Stimulated activated CD8-positive, alpha-beta memory T cell treated with anti-CD3 and anti-CD28 coated beads, Interleukin-2, amount 100 ng/mL, for 1 hour (primary cell): Measurements from ENCODE around the gene PHF21B.

ENCODE experiments used
- DNase-seq, 2 donors: peaks; one replicate each; pipeline ENCODE4 v3.0.0-alpha.2; 2020; ENCODE audit warnings: low read depth in 2 of 2

PHF21B gene

GRCh38 chr22:45014654-45015053 is 4.8 kb upstream of the PHF21B start:
- no peak for DNase-seq

GRCh38 chr22:45013138-45013537 is 3.3 kb upstream of the PHF21B start:
- no peak for DNase-seq

- no peak for DNase-seq
Measured at GRCh38 chr22:45010532-45010900, 711 bp upstream of the PHF21B start.

- no peak for DNase-seq
Measured at GRCh38 chr22:45008751-45009605, 827 bp downstream of the PHF21B start.

GRCh38 chr22:45008186-45008681 is 1.6 kb downstream of the PHF21B start:
- DNase-seq: no peak

GRCh38 chr22:45007391-45008185 is 2.2 kb downstream of the PHF21B start:
- DNase-seq: no peak

- no peak for DNase-seq
Measured at GRCh38 chr22:45006964-45007390, 2.8 kb downstream of the PHF21B start.

GRCh38 chr22:45006111-45006963 is 3.5 kb downstream of the PHF21B start:
- DNase-seq: no peak

GRCh38 chr22:45001653-45002052 is 8.2 kb downstream of the PHF21B start:
- no peak for DNase-seq

- no peak for DNase-seq
Measured at GRCh38 chr22:45000330-45000729, 9.5 kb downstream of the PHF21B start.

- no peak for DNase-seq
Measured at GRCh38 chr22:44999687-45000086, 10.1 kb downstream of the PHF21B start.

- DNase-seq: no peak
Measured at GRCh38 chr22:44999231-44999630, 10.6 kb downstream of the PHF21B start.

GRCh38 chr22:44998296-44998695 is 11.5 kb downstream of the PHF21B start:
- no peak for DNase-seq

GRCh38 chr22:44997060-44997459 is 12.7 kb downstream of the PHF21B start:
- DNase-seq: no peak

- DNase-seq: no peak
Measured at GRCh38 chr22:44996648-44997047, 13.2 kb downstream of the PHF21B start.

GRCh38 chr22:44996120-44996519 is 13.7 kb downstream of the PHF21B start:
- no peak for DNase-seq

GRCh38 chr22:44995715-44996114 is 14.1 kb downstream of the PHF21B start:
- no peak for DNase-seq

GRCh38 chr22:44995105-44995514 is 14.7 kb downstream of the PHF21B start:
- no peak for DNase-seq

GRCh38 chr22:44994399-44995104 is 15.3 kb downstream of the PHF21B start:
- DNase-seq: no peak

GRCh38 chr22:44992166-44992565 is 17.6 kb downstream of the PHF21B start:
- no peak for DNase-seq

GRCh38 chr22:44991218-44991617 is 18.6 kb downstream of the PHF21B start:
- DNase-seq: no peak
